HepG2 (cell line): Measurements from ENCODE around the gene USP28.

Experiments used
- SNAPC2 ChIP-seq: sonication (generic); formaldehyde crosslinking; IDR thresholded peaks from 2 replicates; pipeline ENCODE4 v1.8.1; 2022; ENCODE audit warnings: mild to moderate bottlenecking, missing genetic modification reagents
- SP2 ChIP-seq: sonication (generic); formaldehyde crosslinking; IDR thresholded peaks from 2 replicates; pipeline ENCODE4 v1.5.1; 2020; ENCODE audit warnings: mild to moderate bottlenecking, missing genetic modification reagents
- TF ChIP-seq, protein P1 (sequence below): sonication (generic); formaldehyde crosslinking; IDR thresholded peaks from 2 replicates; pipeline ENCODE4 v1.8.1; 2023; ENCODE audit warnings: missing genetic modification reagents, inconsistent platforms, borderline replicate concordance

GRCh38 chr11:113778111-113778910 lies 97.1 kb downstream of the USP28 start:
- no peak for TF ChIP-seq SNAPC2 (CRISPR knock-in tag)
- TF ChIP-seq SP2 = no peak
- TF ChIP-seq, protein P1, sequence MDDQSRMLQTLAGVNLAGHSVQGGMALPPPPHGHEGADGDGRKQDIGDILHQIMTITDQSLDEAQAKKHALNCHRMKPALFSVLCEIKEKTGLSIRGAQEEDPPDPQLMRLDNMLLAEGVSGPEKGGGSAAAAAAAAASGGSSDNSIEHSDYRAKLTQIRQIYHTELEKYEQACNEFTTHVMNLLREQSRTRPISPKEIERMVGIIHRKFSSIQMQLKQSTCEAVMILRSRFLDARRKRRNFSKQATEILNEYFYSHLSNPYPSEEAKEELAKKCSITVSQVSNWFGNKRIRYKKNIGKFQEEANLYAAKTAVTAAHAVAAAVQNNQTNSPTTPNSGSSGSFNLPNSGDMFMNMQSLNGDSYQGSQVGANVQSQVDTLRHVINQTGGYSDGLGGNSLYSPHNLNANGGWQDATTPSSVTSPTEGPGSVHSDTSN = no peak
